Activated T-cell treated with anti-CD3 and anti-CD28 coated beads, Interleukin-2, amount 50 U/mL, for 72 hours (primary cell): Measurements from ENCODE around the gene MARK3. TPM values are rescaled to one million over a fixed set of nuclear protein-coding genes. Genes with fewer than 3 reads are reported as not detected.
A peak's percentile ranks its signal among the peaks of the same experiment; 100 is the strongest.

ENCODE experiments used
- ATAC-seq, 2 donors: fragments of 150-1000 bp; cut with Tn5 transposase; replicated peaks in 1 of 2; 2 replicates each; pipeline ENCODE4 v1.10.0; 2021; ENCODE audit warnings: moderate library complexity in 2 of 2, mild to moderate bottlenecking in 1 of 2
- DNase-seq, 2 donors: peaks; one replicate each; pipeline ENCODE4 v3.0.0; 2021 to 2022; ENCODE audit warnings: mixed read lengths in 1 of 2
- H3K27ac Mint-ChIP-seq: one replicate; pipeline ENCODE4 v1.8.0; 2022; ENCODE audit warnings: mild to moderate bottlenecking, moderate library complexity, mixed read lengths
- H3K27me3 Mint-ChIP-seq: one replicate; pipeline ENCODE4 v1.8.0; 2022; ENCODE audit warnings: low read depth, mixed read lengths
- H3K36me3 Mint-ChIP-seq, 2 donors: one replicate each; pipeline ENCODE4 v1.8.0; 2022; ENCODE audit warnings: mixed read lengths in 2 of 2, mild to moderate bottlenecking in 1 of 2; ENCODE audit not compliant: insufficient read depth in 2 of 2
- H3K4me1 Mint-ChIP-seq: one replicate; pipeline ENCODE4 v1.8.0; 2022; ENCODE audit warnings: low read depth, mixed read lengths
- H3K4me3 Mint-ChIP-seq, 2 donors: one replicate each; pipeline ENCODE4 v1.8.0; 2022; ENCODE audit warnings: mild to moderate bottlenecking in 2 of 2, mixed read lengths in 2 of 2, moderate library complexity in 2 of 2
- H3K9me3 Mint-ChIP-seq, 2 donors: one replicate each; pipeline ENCODE4 v1.8.0; 2022; ENCODE audit warnings: mixed read lengths in 2 of 2
- total RNA-seq, 2 donors: library from RNA; stranded (reverse); gene quantifications; one replicate each; pipeline ENCODE4 v1.2.3, GENCODE V29; 2022

MARK3 gene
- total RNA-seq, 2 donors from 2014 or later = 80.6 to 95.5 TPM

DNA sequence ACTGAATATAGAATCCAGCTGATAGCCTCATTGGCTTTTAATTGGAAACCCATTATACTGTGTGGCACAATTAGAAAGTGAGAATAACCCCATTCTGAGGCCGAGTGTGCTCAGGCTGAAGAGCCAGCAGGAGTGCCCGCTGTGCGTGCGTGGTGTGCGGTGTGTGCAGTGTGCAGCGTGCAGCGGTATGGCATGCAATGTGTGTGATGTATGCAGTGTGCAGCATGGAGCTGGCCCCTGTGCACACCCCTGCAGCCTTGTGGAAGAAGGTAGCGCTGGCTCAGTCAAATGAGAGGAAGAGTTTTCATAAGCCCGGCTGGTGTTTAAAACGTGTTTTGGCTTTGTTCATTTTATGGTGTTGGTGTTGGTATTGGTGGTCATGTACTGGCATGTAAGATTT lies 114.5 kb downstream of the MARK3 start:
- Mint-ChIP-seq H3K4me3 (no peak overlapping the region), H3K4me1 (peaks cover 10% of the 10 kb centered on the region), H3K27me3 (no peaks in the 10 kb centered on the region), H3K27ac (no peak overlapping the region), H3K9me3 (no peaks in the 10 kb centered on the region), H3K36me3 (peaks cover 0 to 22% of the 10 kb centered on the region in 2 donors)
- DNase-seq = no peak
- peak; percentile 45 to 56 for ATAC-seq

DNA sequence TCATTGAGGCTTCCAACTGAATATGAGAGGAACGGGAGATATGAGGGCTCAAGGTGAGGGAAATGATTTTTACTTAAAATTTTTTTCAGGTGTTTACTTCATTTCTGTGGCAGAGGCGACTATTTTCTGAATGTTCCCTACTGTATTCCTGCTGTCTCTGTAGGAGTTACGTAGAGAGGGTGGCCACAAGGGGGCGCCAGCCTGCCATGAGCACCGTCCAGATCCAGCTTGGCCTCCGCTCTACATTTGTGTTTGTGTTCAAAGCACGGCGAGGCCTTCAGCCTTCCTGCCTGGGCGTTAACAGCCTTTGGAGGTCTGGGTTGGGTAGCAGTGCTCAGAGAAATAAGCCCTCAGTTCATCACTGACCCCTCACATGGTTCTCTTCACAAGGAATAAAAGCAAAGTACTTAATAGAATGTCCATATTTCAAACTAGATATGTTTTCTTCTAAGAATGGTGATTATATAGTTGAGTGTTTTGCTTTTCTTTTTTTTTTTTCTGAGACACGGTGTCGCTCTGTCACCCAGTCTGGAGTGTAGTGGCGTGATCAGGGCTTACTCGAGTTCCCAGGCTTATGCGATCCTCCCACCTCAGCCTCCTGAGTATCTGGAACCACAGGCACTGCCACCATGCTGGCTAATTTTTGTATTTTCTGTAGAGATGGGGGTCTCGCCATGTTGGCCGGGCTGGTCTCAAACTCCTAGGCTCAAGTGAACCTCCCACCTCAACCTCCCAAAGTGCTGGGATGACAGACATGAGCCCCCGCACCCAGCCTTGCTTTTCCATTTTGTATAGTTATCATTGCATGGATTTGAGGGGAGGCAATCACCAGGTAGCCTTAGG lies 115.2 kb downstream of the MARK3 start:
- peak; percentile 91 to 92 for ATAC-seq
- Mint-ChIP-seq H3K27ac (peak overlapping the region; percentile 27), H3K4me3 (no peak overlapping the region), H3K27me3 (no peaks in the 10 kb centered on the region), H3K4me1 (peaks cover 10% of the 10 kb centered on the region), H3K36me3 (peaks cover 0 to 23% of the 10 kb centered on the region in 2 donors), H3K9me3 (no peaks in the 10 kb centered on the region)
- peak; percentile 81 to 83 for DNase-seq

GRCh38 chr14:103501041-103501870 lies 116.0 kb downstream of the MARK3 start:
- no peak for ATAC-seq
- Mint-ChIP-seq H3K4me1 (peaks cover 10% of the 10 kb centered on the region), H3K36me3 (peaks cover 0 to 23% of the 10 kb centered on the region in 2 donors), H3K4me3 (no peak overlapping the region), H3K9me3 (no peaks in the 10 kb centered on the region), H3K27me3 (no peaks in the 10 kb centered on the region), H3K27ac (peak overlapping the region; percentile 64)
- no peak for DNase-seq

- Mint-ChIP-seq H3K36me3 (peaks cover 0 to 23% of the 10 kb centered on the region in 2 donors), H3K27me3 (no peaks in the 10 kb centered on the region), H3K4me1 (peaks cover 10% of the 10 kb centered on the region), H3K27ac (peak overlapping the region; percentile 64), H3K9me3 (no peaks in the 10 kb centered on the region), H3K4me3 (no peak overlapping the region)
- no peak for ATAC-seq
- DNase-seq = no peak
Measured at GRCh38 chr14:103501921-103502669, 116.9 kb downstream of the MARK3 start.

- Mint-ChIP-seq H3K36me3 (peaks cover 0 to 23% of the 10 kb centered on the region in 2 donors), H3K27me3 (no peaks in the 10 kb centered on the region), H3K4me3 (no peak overlapping the region), H3K27ac (no peak overlapping the region), H3K4me1 (peaks cover 10% of the 10 kb centered on the region), H3K9me3 (no peaks in the 10 kb centered on the region)
- DNase-seq = no peak
- no peak for ATAC-seq
Measured at GRCh38 chr14:103502877-103503276, 117.7 kb downstream of the MARK3 start.

DNA sequence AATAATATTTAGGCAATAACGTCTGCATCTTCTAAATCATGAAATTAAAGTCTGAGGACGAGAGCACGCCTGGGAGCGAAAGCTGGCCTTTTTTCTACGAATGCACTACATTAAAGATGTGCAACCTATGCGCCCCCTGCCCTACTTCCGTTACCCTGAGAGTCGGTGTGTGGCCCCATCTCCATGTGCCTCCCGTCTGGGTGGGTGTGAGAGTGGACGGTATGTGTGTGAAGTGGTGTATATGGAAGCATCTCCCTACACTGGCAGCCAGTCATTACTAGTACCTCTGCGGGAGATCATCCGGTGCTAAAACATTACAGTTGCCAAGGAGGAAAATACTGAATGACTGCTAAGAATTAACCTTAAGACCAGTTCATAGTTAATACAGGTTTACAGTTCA lies 118.1 kb downstream of the MARK3 start:
- H3K4me1 Mint-ChIP-seq = peaks cover 10% of the 10 kb centered on the region
- H3K36me3 Mint-ChIP-seq = peaks cover 0 to 23% of the 10 kb centered on the region in 2 donors
- DNase-seq (no peak), ATAC-seq (no peak)
- no peak overlapping the region for H3K4me3 Mint-ChIP-seq
- no peaks in the 10 kb centered on the region for H3K27me3 Mint-ChIP-seq
- no peaks in the 10 kb centered on the region for H3K9me3 Mint-ChIP-seq
- no peak overlapping the region for H3K27ac Mint-ChIP-seq

GRCh38 chr14:103504991-103505565 lies 119.9 kb downstream of the MARK3 start:
- Mint-ChIP-seq H3K36me3 (peaks cover 0 to 28% of the 10 kb centered on the region in 2 donors), H3K27me3 (no peaks in the 10 kb centered on the region), H3K4me3 (no peak overlapping the region), H3K27ac (no peak overlapping the region), H3K4me1 (peaks cover 4% of the 10 kb centered on the region), H3K9me3 (no peaks in the 10 kb centered on the region)
- DNase-seq = no peak
- no peak for ATAC-seq

- Mint-ChIP-seq H3K9me3 (no peaks in the 10 kb centered on the region), H3K27me3 (no peaks in the 10 kb centered on the region), H3K36me3 (peaks cover 0 to 21% of the 10 kb centered on the region in 2 donors), H3K4me1 (no peaks in the 10 kb centered on the region), H3K27ac (no peak overlapping the region), H3K4me3 (no peak overlapping the region)
- ATAC-seq (no peak), DNase-seq (no peak)
Measured at GRCh38 chr14:103507751-103508150, 122.5 kb downstream of the MARK3 start.

GRCh38 chr14:103508521-103509329 lies 123.5 kb downstream of the MARK3 start:
- no peaks in the 10 kb centered on the region for H3K4me1 Mint-ChIP-seq
- no peak overlapping the region for H3K27ac Mint-ChIP-seq
- H3K36me3 Mint-ChIP-seq = peaks cover 0 to 20% of the 10 kb centered on the region in 2 donors
- H3K27me3 Mint-ChIP-seq = no peaks in the 10 kb centered on the region
- H3K9me3 Mint-ChIP-seq = no peaks in the 10 kb centered on the region
- H3K4me3 Mint-ChIP-seq = no peak overlapping the region
- no peak for ATAC-seq
- DNase-seq = no peak

DNA sequence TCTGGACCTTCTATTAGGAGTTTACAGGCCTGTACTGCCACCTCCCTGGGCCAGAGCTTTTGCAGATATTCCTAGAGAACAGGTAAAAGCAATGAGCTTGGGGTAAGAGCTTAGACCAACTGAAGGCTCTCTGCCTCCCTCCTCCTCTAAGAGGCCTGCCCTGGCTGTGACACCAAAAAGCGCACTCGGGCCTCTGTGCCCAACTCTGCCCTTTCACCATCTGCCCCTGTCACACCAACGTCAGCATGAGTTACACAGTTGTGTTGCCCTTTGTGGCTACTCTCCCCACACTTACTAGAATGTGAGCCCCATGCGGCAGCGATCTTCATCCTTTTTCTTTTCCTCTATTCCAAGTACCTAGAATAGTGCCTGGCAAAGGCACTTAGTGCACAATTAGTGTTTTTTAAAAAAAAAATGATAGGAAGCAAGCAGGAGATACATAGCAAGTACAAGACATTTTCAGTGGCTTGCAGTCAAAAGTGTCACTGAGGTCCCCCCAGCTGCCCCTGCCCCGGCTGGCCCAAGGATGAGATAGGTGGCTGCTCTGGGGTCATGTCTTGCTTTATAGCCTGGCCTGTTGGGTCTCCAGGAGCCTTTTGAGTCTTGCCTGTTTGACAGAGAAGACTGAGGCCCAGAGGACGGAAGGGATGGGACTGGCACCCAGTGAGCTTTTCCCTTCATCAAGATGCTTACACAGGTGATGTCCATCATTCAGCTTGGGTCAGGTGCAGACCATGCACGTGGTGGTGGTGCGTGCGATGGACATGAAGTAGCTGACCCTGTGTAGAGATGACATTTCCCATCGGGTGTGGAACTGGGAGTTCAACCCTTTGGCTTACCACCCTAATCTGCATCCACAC lies 124.9 kb downstream of the MARK3 start:
- Mint-ChIP-seq H3K36me3 (peaks cover 0 to 11% of the 10 kb centered on the region in 2 donors), H3K27me3 (no peaks in the 10 kb centered on the region), H3K4me3 (no peak overlapping the region), H3K27ac (peak overlapping the region; percentile 45), H3K9me3 (no peaks in the 10 kb centered on the region), H3K4me1 (no peaks in the 10 kb centered on the region)
- DNase-seq (no peak), ATAC-seq (no peak)
